Measurements from ENCODE around the gene PRICKLE4.
"Not testable (repeated sequence)": the region's sequence is repeated elsewhere in the genome, so short reads cannot be mapped to it uniquely, and the experiment has no call there.

PRICKLE4 gene

GRCh38 chr6:41757931-41758640 is 22.5 kb upstream of the PRICKLE4 start:
- FAIRE-seq (no peak), DNase-seq (ENCODE audit: insufficient read length, low spot score) (no peak)
- no peak for TF ChIP-seq POLR2A (IDR thresholded peaks at IDR 0.05; ENCODE audit: low read depth, low read length)

GRCh38 chr6:41758641-41759035 is 21.9 kb upstream of the PRICKLE4 start:
- no peak for TF ChIP-seq POLR2A (IDR thresholded peaks at IDR 0.05; ENCODE audit: low read depth, low read length)
- no peak for DNase-seq (ENCODE audit: insufficient read length, low spot score)
- no peak for FAIRE-seq

GRCh38 chr6:41759106-41759904 is 21.3 kb upstream of the PRICKLE4 start:
- no peak for TF ChIP-seq POLR2A (IDR thresholded peaks at IDR 0.05; ENCODE audit: low read depth, low read length)
- DNase-seq (ENCODE audit: insufficient read length, low spot score) = no peak
- no peak for FAIRE-seq

DNA sequence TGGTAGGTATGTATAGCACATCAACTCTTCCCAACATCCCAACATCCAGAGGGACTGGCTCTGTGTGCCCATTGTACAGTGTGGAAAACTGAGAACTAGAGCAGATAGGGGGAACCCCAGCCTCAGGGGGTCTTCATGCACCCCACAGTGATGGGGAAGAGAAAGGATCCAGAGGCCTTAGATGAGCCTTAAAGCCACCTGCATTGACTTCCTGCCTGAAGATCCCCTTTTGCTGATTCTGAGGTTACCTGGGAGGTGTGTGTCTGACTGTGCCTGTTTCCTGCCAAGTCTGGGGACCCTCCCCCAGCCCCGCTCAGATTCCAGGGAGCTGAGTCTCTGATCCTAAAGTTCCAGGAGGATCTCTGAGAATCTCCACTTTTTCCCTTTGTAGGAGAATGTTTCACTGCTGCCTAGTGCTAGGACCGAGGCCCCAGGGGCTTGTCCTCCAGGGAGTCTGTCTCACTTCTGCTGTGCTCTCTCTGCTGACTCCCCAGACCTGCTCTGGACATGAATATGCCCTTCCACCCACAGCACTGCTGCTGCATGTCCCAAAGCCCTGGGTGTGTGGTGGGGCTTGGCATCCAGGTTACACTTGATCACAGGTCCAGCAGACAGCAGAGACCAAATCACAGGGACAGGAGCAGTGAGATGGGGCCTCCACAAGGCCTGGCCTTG is 20.5 kb upstream of the PRICKLE4 start:
- no peak for TF ChIP-seq POLR2A (IDR thresholded peaks at IDR 0.05; ENCODE audit: low read depth, low read length)
- no peak for FAIRE-seq
- no peak for DNase-seq (ENCODE audit: insufficient read length, low spot score)

- DNase-seq (ENCODE audit: insufficient read length, low spot score) (no peak), FAIRE-seq (no peak)
- TF ChIP-seq POLR2A (IDR thresholded peaks at IDR 0.05; ENCODE audit: low read depth, low read length) = no peak
These were observed 17.1 kb upstream of the PRICKLE4 start for GRCh38 chr6:41763470-41763869.

DNA sequence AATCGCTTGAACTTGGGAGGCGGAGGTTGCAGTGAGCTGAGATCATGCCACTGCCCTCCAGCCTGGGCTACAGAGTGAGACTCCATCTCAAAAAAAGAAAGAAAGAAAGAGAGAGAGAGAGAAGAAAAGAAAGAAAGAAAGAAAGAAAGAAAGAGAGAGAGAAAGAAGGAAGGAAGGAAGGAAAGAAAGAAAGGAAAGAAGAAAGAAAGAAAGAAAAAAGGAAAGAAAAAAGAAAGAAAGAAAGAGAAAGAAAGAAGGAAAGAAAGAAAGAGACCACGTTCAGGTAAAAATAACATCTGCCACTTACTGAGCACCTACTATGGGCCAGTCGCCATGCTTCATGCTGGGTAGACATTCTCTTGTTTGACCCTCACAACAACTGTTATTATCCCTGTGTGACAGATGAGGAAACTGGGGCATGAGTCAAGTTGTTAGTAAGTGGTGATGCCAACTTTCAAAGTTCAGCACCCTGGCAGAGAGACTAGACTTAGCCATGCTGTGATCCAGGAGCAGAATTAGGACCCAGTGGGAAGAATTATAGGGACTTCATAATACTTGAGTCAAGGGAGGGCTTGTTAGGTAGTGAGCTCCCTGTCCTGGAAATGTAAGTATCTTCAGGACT is 14.4 kb upstream of the PRICKLE4 start:
- FAIRE-seq; DNase-seq (ENCODE audit: insufficient read length, low spot score): not testable (repeated sequence)

- peak; percentile 68 for DNase-seq (ENCODE audit: insufficient read length, low spot score)
- no peak for FAIRE-seq
- TF ChIP-seq POLR2A (IDR thresholded peaks at IDR 0.05; ENCODE audit: low read depth, low read length) = no peak
These were observed 13.3 kb upstream of the PRICKLE4 start for GRCh38 chr6:41767112-41767833.

- DNase-seq (ENCODE audit: insufficient read length, low spot score) (no peak), FAIRE-seq (no peak)
- no peak for TF ChIP-seq POLR2A (IDR thresholded peaks at IDR 0.05; ENCODE audit: low read depth, low read length)
These were observed 11.9 kb upstream of the PRICKLE4 start for GRCh38 chr6:41768545-41769308.

- no peak for TF ChIP-seq POLR2A (IDR thresholded peaks at IDR 0.05; ENCODE audit: low read depth, low read length)
- FAIRE-seq (no peak), DNase-seq (ENCODE audit: insufficient read length, low spot score) (no peak)
These were observed 11.2 kb upstream of the PRICKLE4 start for GRCh38 chr6:41769376-41769775.

- FAIRE-seq (no peak), DNase-seq (ENCODE audit: insufficient read length, low spot score) (no peak)
- TF ChIP-seq POLR2A (IDR thresholded peaks at IDR 0.05; ENCODE audit: low read depth, low read length) = no peak
These were observed 10.1 kb upstream of the PRICKLE4 start for GRCh38 chr6:41770381-41771057.

DNA sequence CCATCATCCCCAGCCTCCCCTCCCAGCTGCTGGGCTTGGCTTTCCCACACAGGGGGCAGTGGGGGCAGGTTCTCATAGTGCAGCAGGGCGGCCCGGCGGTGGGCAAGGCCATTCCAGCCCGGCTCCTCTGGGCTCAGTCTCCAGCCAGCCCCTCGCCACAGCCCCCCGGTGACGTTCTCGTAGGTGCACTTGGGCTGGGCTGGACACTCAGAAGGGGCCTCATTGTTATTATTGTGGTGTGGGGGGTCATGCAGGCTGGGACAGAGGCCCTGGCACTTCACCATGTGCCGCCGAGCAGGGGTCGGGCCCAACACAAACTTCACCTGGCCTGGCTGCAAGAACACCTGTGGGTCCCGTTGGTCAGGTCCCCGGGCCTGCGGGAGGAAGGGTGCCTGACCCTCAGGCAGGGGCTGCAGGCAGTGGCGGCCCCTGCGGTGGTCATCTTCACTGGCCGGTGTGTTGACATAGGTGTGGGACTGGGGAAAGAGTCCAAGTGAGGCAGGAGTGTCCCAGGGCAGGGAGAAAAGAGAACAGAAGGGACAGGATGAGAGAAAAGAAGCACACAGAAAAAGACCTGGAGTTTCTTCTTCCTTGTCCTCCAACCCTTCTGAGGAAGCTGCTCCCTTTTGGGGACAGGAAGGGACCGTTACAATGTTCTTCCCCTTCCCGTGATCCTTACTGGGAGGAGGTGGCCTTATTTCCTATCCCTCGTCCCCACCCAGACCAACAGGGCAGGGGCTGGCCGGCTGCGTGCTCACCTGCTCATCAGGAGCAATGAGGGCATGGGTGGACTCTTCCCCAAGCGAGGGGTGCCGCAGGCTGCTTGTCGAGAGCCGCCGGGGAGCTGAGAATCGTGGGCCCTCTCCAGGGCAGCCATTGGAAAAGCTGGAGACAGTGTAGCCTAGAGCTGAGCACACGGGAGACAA is 9.3 kb upstream of the PRICKLE4 start:
- no peak for FAIRE-seq
- TF ChIP-seq POLR2A (IDR thresholded peaks at IDR 0.05; ENCODE audit: low read depth, low read length) = no peak
- no peak for DNase-seq (ENCODE audit: insufficient read length, low spot score)
